DND-41 (cell line): ENCODE measurements around the gene GABRA4.

Experiments
- CTCF ChIP-seq: IDR thresholded peaks from 2 replicates; pipeline ENCODE4 v1.5.1; 2012; ENCODE audit warnings: borderline replicate concordance, low read length, moderate library complexity, mild to moderate bottlenecking; ENCODE audit not compliant: poor library complexity, severe bottlenecking; ENCODE audit errors: extremely low read depth
- EZH2 ChIP-seq: IDR thresholded peaks from 3 replicates; pipeline ENCODE4 v1.6.1; 2012; ENCODE audit warnings: borderline replicate concordance, low read depth, mild to moderate bottlenecking, moderate library complexity, low read length, inconsistent platforms; ENCODE audit not compliant: severe bottlenecking

- no peak for TF ChIP-seq CTCF
- no peak for TF ChIP-seq EZH2
Observed at GRCh38 chr4:46950826-46951225, 42.6 kb downstream of the GABRA4 start.
